Type B pancreatic cell (in vitro differentiated cells): ENCODE results near the gene RRAGC. TPM values are rescaled to one million over a fixed set of nuclear protein-coding genes. Genes with fewer than 3 reads are reported as not detected.
A peak's percentile ranks its signal among the peaks of the same experiment; 100 is the strongest.

Experiments used
- DNase-seq: peaks from one replicate; pipeline ENCODE4 v3.0.0; 2021; ENCODE audit warnings: mixed read lengths; ENCODE audit not compliant: unreplicated experiment; ENCODE audit errors: extremely low spot score
- H3K27ac Mint-ChIP-seq: 2 replicates; pipeline ENCODE4 v1.8.0; 2021; ENCODE audit warnings: mild to moderate bottlenecking, mixed read lengths
- H3K27me3 Mint-ChIP-seq: 2 replicates; pipeline ENCODE4 v1.8.0; 2021; ENCODE audit warnings: mixed read lengths
- H3K36me3 Mint-ChIP-seq: 2 replicates; pipeline ENCODE4 v1.8.0; 2021; ENCODE audit warnings: mixed read lengths
- H3K4me1 Mint-ChIP-seq: one replicate; pipeline ENCODE4 v1.8.0; 2021; ENCODE audit warnings: mixed read lengths; ENCODE audit not compliant: unreplicated experiment
- H3K4me3 Mint-ChIP-seq: 2 replicates; pipeline ENCODE4 v1.8.0; 2021; ENCODE audit warnings: mild to moderate bottlenecking, mixed read lengths
- H3K9me3 Mint-ChIP-seq: 2 replicates; pipeline ENCODE4 v1.8.0; 2021; ENCODE audit warnings: mixed read lengths
- CTCF ChIP-seq: fragments of 200-600 bp; sonication (generic); conservative IDR thresholded peaks from 2 replicates; pipeline ENCODE4 v1.5.0; 2021; ENCODE audit warnings: antibody characterized with exemption, mild to moderate bottlenecking
- total RNA-seq: library from RNA; stranded (reverse); gene quantifications from 2 replicates; pipeline ENCODE4 v1.2.1, GENCODE V29; 2021; ENCODE audit warnings: low replicate concordance

The RRAGC gene
- total RNA-seq, 1 donor from 2014 or later, result 25.3 TPM

- no peak for DNase-seq
- peaks cover 75% of the 10 kb centered on the region for H3K27me3 Mint-ChIP-seq
- H3K4me1 Mint-ChIP-seq, result peaks cover 16% of the 10 kb centered on the region
- H3K4me3 Mint-ChIP-seq, result peak overlapping the region; percentile 59
- H3K9me3 Mint-ChIP-seq, result no peaks in the 10 kb centered on the region
- H3K36me3 Mint-ChIP-seq, result no peaks in the 10 kb centered on the region
- H3K27ac Mint-ChIP-seq, result no peak overlapping the region
- no peak for TF ChIP-seq CTCF
These were observed 40.5 kb downstream of the RRAGC start for GRCh38 chr1:38819040-38819439.

GRCh38 chr1:38818175-38818976 lies 41.2 kb downstream of the RRAGC start:
- no peaks in the 10 kb centered on the region for H3K9me3 Mint-ChIP-seq
- peak; percentile 86 for DNase-seq
- H3K4me1 Mint-ChIP-seq, result peaks cover 18% of the 10 kb centered on the region
- peak overlapping the region; percentile 77 for H3K4me3 Mint-ChIP-seq
- peaks cover 82% of the 10 kb centered on the region for H3K27me3 Mint-ChIP-seq
- no peaks in the 10 kb centered on the region for H3K36me3 Mint-ChIP-seq
- peak; percentile 96 for TF ChIP-seq CTCF
- no peak overlapping the region for H3K27ac Mint-ChIP-seq

- H3K9me3 Mint-ChIP-seq, result no peaks in the 10 kb centered on the region
- no peak for TF ChIP-seq CTCF
- H3K4me3 Mint-ChIP-seq, result peak overlapping the region; percentile 54
- DNase-seq, result no peak
- H3K27ac Mint-ChIP-seq, result no peak overlapping the region
- H3K27me3 Mint-ChIP-seq, result peaks cover 88% of the 10 kb centered on the region
- H3K4me1 Mint-ChIP-seq, result peaks cover 26% of the 10 kb centered on the region
- H3K36me3 Mint-ChIP-seq, result no peaks in the 10 kb centered on the region
These were observed 42.1 kb downstream of the RRAGC start for GRCh38 chr1:38817267-38818174.

GRCh38 chr1:38815903-38816627 lies 43.5 kb downstream of the RRAGC start:
- peak overlapping the region; percentile 29 for H3K4me3 Mint-ChIP-seq
- H3K27me3 Mint-ChIP-seq, result peaks cover 89% of the 10 kb centered on the region
- TF ChIP-seq CTCF, result no peak
- no peaks in the 10 kb centered on the region for H3K36me3 Mint-ChIP-seq
- peaks cover 21% of the 10 kb centered on the region for H3K4me1 Mint-ChIP-seq
- DNase-seq, result no peak
- no peaks in the 10 kb centered on the region for H3K9me3 Mint-ChIP-seq
- no peak overlapping the region for H3K27ac Mint-ChIP-seq

GRCh38 chr1:38814984-38815464 lies 44.5 kb downstream of the RRAGC start:
- no peak for DNase-seq
- Mint-ChIP-seq H3K27ac (no peak overlapping the region), H3K4me1 (peaks cover 21% of the 10 kb centered on the region), H3K9me3 (no peaks in the 10 kb centered on the region), H3K4me3 (no peak overlapping the region), H3K36me3 (no peaks in the 10 kb centered on the region), H3K27me3 (peaks cover 89% of the 10 kb centered on the region)
- no peak for TF ChIP-seq CTCF
